Rectal smooth muscle tissue (tissue), 1 donor: ENCODE data around the gene TPSD1.
"Not testable (repeated sequence)": the region's sequence is repeated elsewhere in the genome, so short reads cannot be mapped to it uniquely, and the experiment has no call there.

Experiments
- H3K27ac ChIP-seq: one replicate; pipeline ENCODE4 v1.7.0; 2013; ENCODE audit warnings: low read depth, low read length, inconsistent platforms
- H3K27me3 ChIP-seq: one replicate; pipeline ENCODE4 v1.7.0; 2013; ENCODE audit warnings: low read length; ENCODE audit not compliant: control insufficient read depth, insufficient read depth
- H3K36me3 ChIP-seq: one replicate; pipeline ENCODE4 v1.7.0; 2013; ENCODE audit warnings: low read length; ENCODE audit not compliant: control insufficient read depth, insufficient read depth
- H3K4me1 ChIP-seq: one replicate; pipeline ENCODE4 v1.7.0; 2013; ENCODE audit warnings: low read length; ENCODE audit not compliant: control insufficient read depth, insufficient read depth
- H3K4me3 ChIP-seq: one replicate; pipeline ENCODE4 v1.7.0; 2013; ENCODE audit warnings: low read length
- H3K9ac ChIP-seq: one replicate; pipeline ENCODE4 v1.7.0; 2013; ENCODE audit warnings: low read length

The TPSD1 gene

GRCh38 chr16:1295465-1295864, 39.6 kb downstream of the TPSD1 start:
- H3K4me1 ChIP-seq, result no peaks in the 10 kb centered on the region
- H3K27me3 ChIP-seq, result peaks cover 14% of the 10 kb centered on the region
- no peak overlapping the region for H3K4me3 ChIP-seq
- no peak overlapping the region for H3K9ac ChIP-seq
- H3K36me3 ChIP-seq, result no peaks in the 10 kb centered on the region
- H3K27ac ChIP-seq, result no peak overlapping the region

DNA sequence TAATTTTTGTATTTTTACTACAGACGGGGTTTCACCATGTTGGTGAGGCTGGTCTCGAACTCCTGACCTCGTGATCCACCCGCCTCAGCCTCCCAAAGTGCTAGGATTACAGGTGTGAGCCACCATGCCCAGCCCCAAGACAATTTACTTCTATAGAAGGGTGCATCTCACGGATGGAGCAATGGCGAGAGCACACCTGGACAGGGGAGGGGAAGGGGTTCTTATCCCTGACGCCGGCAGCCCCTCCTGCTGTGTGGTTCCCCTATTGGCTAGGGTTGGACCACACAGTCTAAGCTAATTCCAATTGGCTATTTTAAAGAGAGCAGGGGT, 40.8 kb downstream of the TPSD1 start:
- not testable (repeated sequence) for H3K9ac ChIP-seq

GRCh38 chr16:1297018-1297696, 41.3 kb downstream of the TPSD1 start:
- no peaks in the 10 kb centered on the region for H3K36me3 ChIP-seq
- H3K27me3 ChIP-seq, result peaks cover 23% of the 10 kb centered on the region
- no peak overlapping the region for H3K4me3 ChIP-seq
- no peaks in the 10 kb centered on the region for H3K4me1 ChIP-seq
- no peak overlapping the region for H3K27ac ChIP-seq
- H3K9ac ChIP-seq, result no peak overlapping the region

More for the DNA sequence above, 40.8 kb downstream of the TPSD1 start:
- H3K27me3 ChIP-seq, result peaks cover 22% of the 10 kb centered on the region
- H3K36me3 ChIP-seq, H3K27ac ChIP-seq, H3K4me1 ChIP-seq, H3K4me3 ChIP-seq: not testable (repeated sequence)

DNA sequence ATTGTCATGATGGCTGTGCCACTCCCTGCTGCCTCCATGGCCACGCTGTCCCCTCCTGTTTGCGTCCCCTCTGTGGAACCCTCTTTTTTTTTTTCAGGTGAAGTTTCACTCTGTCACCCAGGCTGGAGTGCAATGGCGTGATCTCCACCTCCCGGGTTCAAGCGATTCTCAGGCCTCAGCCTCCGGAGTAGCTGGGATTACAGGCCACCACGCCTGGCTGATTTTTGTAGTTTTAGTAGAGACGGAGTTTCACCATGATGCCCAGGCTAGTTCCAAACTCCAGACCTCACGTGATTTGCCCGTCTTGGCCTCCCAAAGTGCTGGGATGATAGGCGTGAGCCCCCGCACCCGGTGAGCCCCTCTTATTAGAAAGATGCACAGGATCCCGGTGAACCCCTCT, 42.5 kb downstream of the TPSD1 start:
- Histone ChIP-seq H3K36me3 (no peaks in the 10 kb centered on the region), H3K4me3 (no peak overlapping the region), H3K27ac (no peak overlapping the region), H3K4me1 (no peaks in the 10 kb centered on the region), H3K27me3 (peaks cover 23% of the 10 kb centered on the region), H3K9ac (no peak overlapping the region)

GRCh38 chr16:1299012-1299867, 43.4 kb downstream of the TPSD1 start:
- Histone ChIP-seq H3K27me3 (peaks cover 23% of the 10 kb centered on the region), H3K36me3 (no peaks in the 10 kb centered on the region), H3K4me3 (no peak overlapping the region), H3K9ac (no peak overlapping the region), H3K4me1 (no peaks in the 10 kb centered on the region), H3K27ac (no peak overlapping the region)

DNA sequence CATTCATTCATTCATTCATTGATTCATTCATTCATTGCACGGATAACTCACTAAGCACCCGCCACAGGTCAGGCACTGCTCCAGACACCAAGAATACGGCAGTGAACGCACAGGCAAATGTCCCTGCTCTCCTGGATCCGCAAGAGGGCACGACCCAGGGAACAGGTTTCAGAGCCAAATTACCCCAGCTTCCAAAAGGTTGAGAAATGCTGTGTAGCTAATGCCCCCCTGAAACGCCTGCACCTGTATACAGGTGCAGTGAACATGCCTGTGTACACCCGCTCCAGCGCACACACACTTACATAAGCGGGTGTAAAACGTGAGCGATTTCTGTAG, 44.0 kb downstream of the TPSD1 start:
- H3K9ac ChIP-seq, result no peak overlapping the region
- H3K27ac ChIP-seq, result no peak overlapping the region
- peaks cover 23% of the 10 kb centered on the region for H3K27me3 ChIP-seq
- H3K4me1 ChIP-seq, result no peaks in the 10 kb centered on the region
- H3K4me3 ChIP-seq, result no peak overlapping the region
- no peaks in the 10 kb centered on the region for H3K36me3 ChIP-seq

DNA sequence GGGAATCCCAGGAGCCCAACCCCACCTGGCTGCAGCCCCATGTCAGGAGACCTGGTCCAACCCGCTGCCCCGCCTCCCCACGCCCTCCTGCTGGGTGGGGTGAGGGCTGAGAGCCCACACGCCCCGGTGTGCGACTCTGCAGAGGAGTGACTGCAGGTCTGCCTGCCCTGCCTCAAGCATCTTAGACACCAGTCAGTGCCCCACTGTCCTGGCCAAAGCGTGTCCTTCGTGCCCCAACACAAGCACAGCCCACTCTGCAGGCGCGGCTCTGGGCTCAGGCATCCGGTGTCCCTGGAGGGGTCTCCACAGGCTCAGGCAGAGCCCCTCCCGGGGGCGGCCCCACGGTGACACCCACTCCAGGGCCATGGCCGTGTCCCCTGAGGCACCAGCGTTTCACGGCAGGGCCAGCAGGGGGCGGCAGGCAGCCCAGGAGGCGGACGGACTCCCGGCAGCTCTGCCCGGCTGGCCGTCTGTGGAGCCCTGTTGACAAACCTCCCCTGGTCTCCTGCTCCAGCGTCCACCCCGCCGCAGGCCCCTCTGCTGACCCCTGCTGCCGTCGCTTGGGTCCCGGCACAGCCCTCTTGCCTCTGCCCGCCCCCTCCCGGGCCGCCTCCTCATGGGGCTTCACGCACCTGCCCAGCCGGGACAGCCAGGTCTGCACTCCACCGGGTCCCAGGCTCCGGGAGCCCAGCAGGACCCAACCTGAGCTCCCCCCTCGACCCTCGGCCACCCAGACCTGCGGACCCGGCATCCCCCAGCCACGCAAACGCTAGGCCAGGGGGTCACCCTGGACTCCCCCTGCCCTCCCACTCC, 45.0 kb downstream of the TPSD1 start:
- peaks cover 23% of the 10 kb centered on the region for H3K27me3 ChIP-seq
- H3K27ac ChIP-seq, result no peak overlapping the region
- H3K36me3 ChIP-seq, result no peaks in the 10 kb centered on the region
- H3K4me3 ChIP-seq, result peak overlapping the region; percentile 36
- H3K9ac ChIP-seq, result no peak overlapping the region
- no peaks in the 10 kb centered on the region for H3K4me1 ChIP-seq

- Histone ChIP-seq H3K27ac (no peak overlapping the region), H3K27me3 (peaks cover 23% of the 10 kb centered on the region), H3K36me3 (no peaks in the 10 kb centered on the region), H3K4me1 (no peaks in the 10 kb centered on the region), H3K9ac (no peak overlapping the region), H3K4me3 (no peak overlapping the region)
These were observed 45.7 kb downstream of the TPSD1 start for GRCh38 chr16:1301562-1301961.

DNA sequence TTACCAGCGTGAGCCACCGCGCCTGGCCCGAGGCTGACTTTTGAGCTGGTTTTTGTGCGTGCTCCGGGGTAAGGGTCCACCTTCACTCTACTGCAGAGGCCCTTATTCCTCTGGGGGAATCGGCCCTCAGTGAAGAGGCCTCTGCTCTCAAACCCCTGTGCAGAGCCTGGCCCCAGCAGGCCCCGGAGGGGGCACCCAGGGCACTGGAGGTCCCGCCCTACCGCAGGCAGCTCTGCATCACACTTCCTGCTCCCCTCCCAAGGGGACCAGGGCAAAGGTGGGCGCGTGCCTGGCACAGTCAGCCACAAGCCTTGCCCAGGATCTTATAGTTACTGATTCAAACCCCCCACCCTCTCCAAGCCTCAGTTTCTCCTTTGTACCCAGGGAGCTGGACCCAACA, 50.0 kb downstream of the TPSD1 start:
- Histone ChIP-seq H3K4me1 (peaks cover 5% of the 10 kb centered on the region), H3K4me3 (no peak overlapping the region), H3K27me3 (peaks cover 9% of the 10 kb centered on the region), H3K9ac (no peak overlapping the region), H3K36me3 (no peaks in the 10 kb centered on the region), H3K27ac (no peak overlapping the region)

DNA sequence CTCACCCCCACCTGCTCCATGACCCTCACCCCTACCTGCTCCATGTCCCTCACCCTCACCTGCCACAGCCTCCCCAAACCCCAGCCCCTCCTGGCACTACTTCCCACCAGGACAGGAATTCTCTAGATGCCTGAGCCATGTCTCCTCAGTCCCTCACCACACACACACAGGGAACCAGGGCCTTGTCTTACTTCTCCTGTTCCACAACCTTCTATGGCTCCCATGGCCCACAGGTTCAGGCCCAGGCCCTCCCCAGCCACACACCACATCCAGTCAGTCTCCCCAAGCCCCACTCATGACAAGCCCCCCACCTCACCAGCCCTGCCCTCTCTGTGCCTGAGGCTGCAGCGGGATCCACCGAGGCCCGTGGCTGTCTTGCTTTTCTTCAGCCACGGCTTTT, 50.5 kb downstream of the TPSD1 start:
- Histone ChIP-seq H3K9ac (no peak overlapping the region), H3K4me1 (peaks cover 10% of the 10 kb centered on the region), H3K36me3 (no peaks in the 10 kb centered on the region), H3K27me3 (peaks cover 6% of the 10 kb centered on the region), H3K27ac (no peak overlapping the region), H3K4me3 (no peak overlapping the region)

GRCh38 chr16:1308036-1308976, 52.4 kb downstream of the TPSD1 start:
- H3K27ac ChIP-seq, result peak overlapping the region; percentile 97
- no peaks in the 10 kb centered on the region for H3K36me3 ChIP-seq
- peak overlapping the region; percentile 52 for H3K4me3 ChIP-seq

More at GRCh38 chr16:1308036-1308976, 52.4 kb downstream of the TPSD1 start:
- Histone ChIP-seq H3K27me3 (no peaks in the 10 kb centered on the region), H3K4me1 (peaks cover 20% of the 10 kb centered on the region), H3K9ac (no peak overlapping the region)
